Endodermal cell (in vitro differentiated cells): ENCODE results near the gene PIWIL4. TPM values are rescaled to one million over a fixed set of nuclear protein-coding genes. Genes with fewer than 3 reads are reported as not detected.

Source experiments
- DNase-seq: peaks from one replicate; pipeline ENCODE4 v3.0.0-alpha.2; 2017
- H3K27ac ChIP-seq: 2 replicates; pipeline ENCODE4 v1.5.1; 2013; ENCODE audit warnings: mild to moderate bottlenecking, low read depth, low read length, moderate library complexity
- H3K27me3 ChIP-seq: 2 replicates; pipeline ENCODE4 v1.6.1; 2013; ENCODE audit warnings: mild to moderate bottlenecking, low read length, moderate library complexity; ENCODE audit not compliant: insufficient read depth, control insufficient read depth, poor library complexity, severe bottlenecking
- H3K36me3 ChIP-seq: 2 replicates; pipeline ENCODE4 v1.7.0; 2013; ENCODE audit warnings: mild to moderate bottlenecking, low read length, moderate library complexity; ENCODE audit not compliant: control insufficient read depth, insufficient read depth
- H3K4me1 ChIP-seq: one replicate; pipeline ENCODE4 v1.7.0; 2013; ENCODE audit warnings: low read length; ENCODE audit not compliant: control insufficient read depth, insufficient read depth
- H3K4me3 ChIP-seq: 2 replicates; pipeline ENCODE4 v1.5.1; 2013; ENCODE audit warnings: mild to moderate bottlenecking, low read length, moderate library complexity
- H3K9ac ChIP-seq: 2 replicates; pipeline ENCODE4 v1.6.1; 2013; ENCODE audit warnings: mild to moderate bottlenecking, low read length, moderate library complexity; ENCODE audit not compliant: poor library complexity, severe bottlenecking; ENCODE audit errors: extremely low read depth
- H3K9me3 ChIP-seq: 2 replicates; pipeline ENCODE4 v1.6.1; 2013; ENCODE audit warnings: mild to moderate bottlenecking, low read length, moderate library complexity; ENCODE audit not compliant: control insufficient read depth
- H3K27ac Mint-ChIP-seq: 2 replicates; pipeline ENCODE4 v1.8.0; 2020; ENCODE audit warnings: mixed read lengths
- H3K27me3 Mint-ChIP-seq: 2 replicates; pipeline ENCODE4 v1.8.0; 2021; ENCODE audit warnings: mild to moderate bottlenecking, mixed read lengths; ENCODE audit not compliant: insufficient read depth
- H3K36me3 Mint-ChIP-seq: 2 replicates; pipeline ENCODE4 v1.8.0; 2020; ENCODE audit warnings: low read depth, mixed read lengths
- H3K4me1 Mint-ChIP-seq: 2 replicates; pipeline ENCODE4 v1.8.0; 2020; ENCODE audit warnings: mixed read lengths
- H3K4me3 Mint-ChIP-seq: 2 replicates; pipeline ENCODE4 v1.8.0; 2020; ENCODE audit warnings: mild to moderate bottlenecking, moderate library complexity, mixed read lengths
- H3K9me3 Mint-ChIP-seq: 2 replicates; pipeline ENCODE4 v1.8.0; 2020; ENCODE audit warnings: mild to moderate bottlenecking, mixed read lengths
- CTCF ChIP-seq: fragments of 200-600 bp; sonication (generic); conservative IDR thresholded peaks from 2 replicates; pipeline ENCODE4 v1.5.0; 2021; ENCODE audit warnings: antibody characterized with exemption, mild to moderate bottlenecking
- WGBS, 2 experiments: methylation state at CpG; one replicate each; pipeline versions ENCODE4 v1.1.5 to v1.1.7; 2013; ENCODE audit warnings: missing lambda C conversion rate in 2 of 2, mixed read lengths in 1 of 2; ENCODE audit not compliant: insufficient coverage in 1 of 2, insufficient read length in 1 of 2; 5-methylcytosine and 5-hydroxymethylcytosine counted together
- total RNA-seq, 2 donors: library from RNA; stranded (reverse); fragmentation: NEBNext Ultra II Directional in 1 of 2; extraction: Animal tissue kit (Norgen Biotek cat#: 25700) in 1 of 2; gene quantifications; 2 replicates in 1 of 2; 3 replicates in 1 of 2; pipeline ENCODE4 v1.2.1, GENCODE V29; 2021

Gene PIWIL4
- total RNA-seq, 2 donors from 2014 or later, result 0.24 to 0.82 TPM

GRCh38 chr11:94546886-94547285 is 20.3 kb upstream of the PIWIL4 start:
- TF ChIP-seq CTCF, result peak; percentile 28
- Histone ChIP-seq H3K4me1 (no peaks in the 10 kb centered on the region), H3K4me3 (no peak overlapping the region), H3K36me3 (no peaks in the 10 kb centered on the region), H3K27me3 (peaks cover 38% of the 10 kb centered on the region), H3K27ac (no peak overlapping the region), H3K9ac (no peak overlapping the region), H3K9me3 (no peaks in the 10 kb centered on the region)
- H3K4me1 Mint-ChIP-seq, result peaks cover 12% of the 10 kb centered on the region
- no peaks in the 10 kb centered on the region for H3K9me3 Mint-ChIP-seq
- H3K36me3 Mint-ChIP-seq, result no peaks in the 10 kb centered on the region
- H3K27me3 Mint-ChIP-seq, result peaks cover 58% of the 10 kb centered on the region
- no peak overlapping the region for H3K4me3 Mint-ChIP-seq
- WGBS, 2 experiments, result 98 to 100% methylated on average over 1 of the region's 1 CpG
- H3K27ac Mint-ChIP-seq, result no peak overlapping the region
- DNase-seq, result no peak

- Mint-ChIP-seq H3K9me3 (peaks cover 2% of the 10 kb centered on the region), H3K4me1 (peaks cover 12% of the 10 kb centered on the region), H3K27me3 (peaks cover 47% of the 10 kb centered on the region), H3K4me3 (no peak overlapping the region), H3K27ac (no peak overlapping the region), H3K36me3 (no peaks in the 10 kb centered on the region)
- WGBS, 2 experiments, result 88 to 93% methylated on average over 4 to 5 of the region's 5 CpGs
- Histone ChIP-seq H3K4me3 (no peak overlapping the region), H3K4me1 (no peaks in the 10 kb centered on the region), H3K27ac (no peak overlapping the region), H3K9me3 (no peaks in the 10 kb centered on the region), H3K36me3 (no peaks in the 10 kb centered on the region), H3K27me3 (peaks cover 29% of the 10 kb centered on the region), H3K9ac (no peak overlapping the region)
- TF ChIP-seq CTCF, result no peak
- DNase-seq, result no peak
These were observed 18.0 kb upstream of the PIWIL4 start for GRCh38 chr11:94549146-94549545.

GRCh38 chr11:94550513-94550912 is 16.7 kb upstream of the PIWIL4 start:
- no peak for DNase-seq
- Histone ChIP-seq H3K9ac (no peak overlapping the region), H3K27me3 (peaks cover 15% of the 10 kb centered on the region), H3K4me1 (no peaks in the 10 kb centered on the region), H3K4me3 (no peak overlapping the region), H3K27ac (no peak overlapping the region), H3K36me3 (no peaks in the 10 kb centered on the region), H3K9me3 (no peaks in the 10 kb centered on the region)
- Mint-ChIP-seq H3K4me3 (no peak overlapping the region), H3K9me3 (peaks cover 2% of the 10 kb centered on the region), H3K4me1 (peaks cover 8% of the 10 kb centered on the region), H3K36me3 (no peaks in the 10 kb centered on the region), H3K27ac (no peak overlapping the region), H3K27me3 (peaks cover 38% of the 10 kb centered on the region)
- no peak for TF ChIP-seq CTCF
- WGBS, 2 experiments, result 89 to 91% methylated on average over 3 to 4 of the region's 4 CpGs
